RWPE2 (cell line): Measurements from ENCODE around the gene LRMDA.

Experiments
- ATAC-seq: fragments of 200-7000 bp; cut with Tn5 transposase; 3 replicates; pipeline ENCODE4 v1.9.1; 2021; ENCODE audit warnings: low read depth
- DNase-seq: peaks from one replicate; pipeline ENCODE4 v3.0.0-alpha.2; 2020; ENCODE audit warnings: low spot score
- H3K27ac ChIP-seq: fragments of 450-650 bp; 2 replicates; pipeline ENCODE4 v1.5.1; 2017; ENCODE audit warnings: mild to moderate bottlenecking; ENCODE audit not compliant: poor library complexity, severe bottlenecking
- H3K27me3 ChIP-seq: fragments of 250-450 bp; sonication (Bioruptor Pico); 2 replicates; pipeline ENCODE4 v1.5.1; 2021; ENCODE audit warnings: mild to moderate bottlenecking, moderate library complexity; ENCODE audit not compliant: insufficient read depth, poor library complexity, severe bottlenecking
- H3K36me3 ChIP-seq: fragments of 250-450 bp; sonication (Bioruptor Pico); 2 replicates; pipeline ENCODE4 v1.5.1; 2020; ENCODE audit warnings: low read depth, mild to moderate bottlenecking, moderate library complexity
- H3K4me1 ChIP-seq: fragments of 250-450 bp; sonication (Bioruptor Pico); 2 replicates; pipeline ENCODE4 v1.5.1; 2021; ENCODE audit warnings: mild to moderate bottlenecking, moderate library complexity; ENCODE audit not compliant: insufficient read depth, poor library complexity, severe bottlenecking
- H3K4me3 ChIP-seq: fragments of 250-450 bp; sonication (Bioruptor Pico); 2 replicates; pipeline ENCODE4 v1.5.1; 2021; ENCODE audit warnings: mild to moderate bottlenecking, moderate library complexity; ENCODE audit not compliant: severe bottlenecking
- H3K9me3 ChIP-seq: fragments of 250-450 bp; sonication (Bioruptor Pico); 2 replicates; pipeline ENCODE4 v1.5.1; 2021; ENCODE audit warnings: mild to moderate bottlenecking, moderate library complexity; ENCODE audit not compliant: severe bottlenecking
- TF ChIP-seq, protein P1 (sequence below): fragments of 450-650 bp; IDR thresholded peaks from one replicate; pipeline ENCODE4 v1.5.1; 2017; ENCODE audit warnings: mild to moderate bottlenecking, moderate library complexity; ENCODE audit not compliant: poor library complexity, severe bottlenecking

The LRMDA gene

DNA sequence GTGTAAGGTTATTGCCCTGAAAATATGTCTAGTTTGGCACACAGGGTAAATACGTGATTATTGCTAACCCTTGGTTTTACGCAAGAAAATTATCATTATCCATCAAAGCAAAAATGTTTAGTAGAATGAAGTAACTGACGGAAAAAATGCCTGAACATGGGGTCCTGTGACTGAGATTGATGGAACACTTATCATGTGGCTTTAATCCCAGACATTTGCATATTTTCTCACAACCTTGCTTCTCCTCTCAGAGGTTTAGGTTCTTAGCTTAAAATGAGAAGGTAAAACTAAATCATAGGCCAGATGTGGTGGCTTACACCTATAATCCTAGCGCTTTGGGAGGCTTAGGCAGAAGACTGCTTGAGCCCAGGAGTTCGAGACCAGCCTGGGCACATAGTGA is 1010.7 kb downstream of the LRMDA start:
- H3K27ac ChIP-seq = no peak overlapping the region
- no peaks in the 10 kb centered on the region for H3K27me3 ChIP-seq
- DNase-seq = no peak
- ATAC-seq = no peak
- TF ChIP-seq, protein P1, sequence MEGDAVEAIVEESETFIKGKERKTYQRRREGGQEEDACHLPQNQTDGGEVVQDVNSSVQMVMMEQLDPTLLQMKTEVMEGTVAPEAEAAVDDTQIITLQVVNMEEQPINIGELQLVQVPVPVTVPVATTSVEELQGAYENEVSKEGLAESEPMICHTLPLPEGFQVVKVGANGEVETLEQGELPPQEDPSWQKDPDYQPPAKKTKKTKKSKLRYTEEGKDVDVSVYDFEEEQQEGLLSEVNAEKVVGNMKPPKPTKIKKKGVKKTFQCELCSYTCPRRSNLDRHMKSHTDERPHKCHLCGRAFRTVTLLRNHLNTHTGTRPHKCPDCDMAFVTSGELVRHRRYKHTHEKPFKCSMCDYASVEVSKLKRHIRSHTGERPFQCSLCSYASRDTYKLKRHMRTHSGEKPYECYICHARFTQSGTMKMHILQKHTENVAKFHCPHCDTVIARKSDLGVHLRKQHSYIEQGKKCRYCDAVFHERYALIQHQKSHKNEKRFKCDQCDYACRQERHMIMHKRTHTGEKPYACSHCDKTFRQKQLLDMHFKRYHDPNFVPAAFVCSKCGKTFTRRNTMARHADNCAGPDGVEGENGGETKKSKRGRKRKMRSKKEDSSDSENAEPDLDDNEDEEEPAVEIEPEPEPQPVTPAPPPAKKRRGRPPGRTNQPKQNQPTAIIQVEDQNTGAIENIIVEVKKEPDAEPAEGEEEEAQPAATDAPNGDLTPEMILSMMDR = no peak
- H3K9me3 ChIP-seq = no peaks in the 10 kb centered on the region
- H3K36me3 ChIP-seq = no peaks in the 10 kb centered on the region
- no peak overlapping the region for H3K4me3 ChIP-seq
- H3K4me1 ChIP-seq = no peaks in the 10 kb centered on the region

DNA sequence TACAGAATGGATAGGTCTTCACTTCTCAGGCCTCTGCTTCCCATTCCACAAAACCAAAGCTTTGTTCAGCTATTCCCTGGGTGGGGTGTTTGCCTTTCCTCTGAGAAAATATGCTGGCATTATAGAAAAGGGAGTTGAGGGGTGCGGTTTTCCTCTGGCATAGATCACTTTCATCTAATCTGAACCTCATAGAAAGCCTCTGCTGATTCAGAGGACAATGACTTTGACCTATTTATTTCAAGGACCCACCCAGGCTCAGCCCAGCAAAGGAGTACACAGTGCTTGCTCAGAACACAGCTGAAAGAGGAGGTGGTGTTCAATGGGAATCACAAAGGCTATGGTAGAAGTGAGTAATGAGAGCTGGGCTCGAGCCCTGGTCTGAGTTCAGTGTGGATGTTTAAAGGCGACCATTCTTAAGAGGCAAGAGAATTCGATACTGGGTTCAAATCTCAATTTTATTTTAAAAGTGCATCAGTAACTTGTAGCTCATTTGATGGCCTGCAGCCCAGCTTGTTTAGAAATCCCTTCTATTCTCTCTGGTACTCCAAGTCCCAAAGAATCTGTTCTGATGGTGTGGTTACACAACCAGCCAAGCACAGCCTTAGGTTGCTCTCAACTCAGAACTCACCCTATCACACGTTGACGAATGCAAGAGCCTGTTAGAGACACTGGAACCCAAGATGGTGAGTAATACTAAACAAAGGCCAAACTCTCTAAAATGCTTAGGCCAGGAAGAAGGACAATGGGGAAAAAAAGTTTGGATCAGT is 1012.8 kb downstream of the LRMDA start:
- no peaks in the 10 kb centered on the region for H3K27me3 ChIP-seq
- no peak overlapping the region for H3K27ac ChIP-seq
- ATAC-seq (no peak), DNase-seq (no peak)
- TF ChIP-seq, protein P1 = no peak
- H3K4me3 ChIP-seq = no peak overlapping the region
- no peaks in the 10 kb centered on the region for H3K36me3 ChIP-seq
- no peaks in the 10 kb centered on the region for H3K9me3 ChIP-seq
- no peaks in the 10 kb centered on the region for H3K4me1 ChIP-seq

DNA sequence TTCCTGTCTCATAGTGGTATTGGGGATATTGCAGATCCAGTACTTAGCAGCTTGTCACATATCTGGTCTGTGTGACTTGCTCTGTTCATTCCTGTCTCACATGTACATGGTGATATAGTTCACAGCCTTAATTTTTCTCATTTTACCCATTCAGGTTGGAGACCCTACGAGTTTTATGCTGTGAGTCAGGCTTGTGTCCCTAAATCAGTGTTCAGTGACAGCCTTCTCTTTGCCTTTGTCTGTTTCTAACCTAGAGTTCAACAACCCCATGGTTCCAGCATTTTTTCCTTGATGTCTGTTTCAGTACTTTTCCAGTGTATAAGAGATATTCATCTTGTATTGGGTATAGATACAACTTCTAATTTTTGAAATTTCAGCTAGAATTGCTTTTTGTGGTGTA is 1016.2 kb downstream of the LRMDA start:
- no peaks in the 10 kb centered on the region for H3K27me3 ChIP-seq
- H3K27ac ChIP-seq = no peak overlapping the region
- H3K36me3 ChIP-seq = no peaks in the 10 kb centered on the region
- no peaks in the 10 kb centered on the region for H3K4me1 ChIP-seq
- no peak for ATAC-seq
- H3K4me3 ChIP-seq = no peak overlapping the region
- H3K9me3 ChIP-seq = no peaks in the 10 kb centered on the region
- TF ChIP-seq, protein P1 = no peak
- DNase-seq = no peak

DNA sequence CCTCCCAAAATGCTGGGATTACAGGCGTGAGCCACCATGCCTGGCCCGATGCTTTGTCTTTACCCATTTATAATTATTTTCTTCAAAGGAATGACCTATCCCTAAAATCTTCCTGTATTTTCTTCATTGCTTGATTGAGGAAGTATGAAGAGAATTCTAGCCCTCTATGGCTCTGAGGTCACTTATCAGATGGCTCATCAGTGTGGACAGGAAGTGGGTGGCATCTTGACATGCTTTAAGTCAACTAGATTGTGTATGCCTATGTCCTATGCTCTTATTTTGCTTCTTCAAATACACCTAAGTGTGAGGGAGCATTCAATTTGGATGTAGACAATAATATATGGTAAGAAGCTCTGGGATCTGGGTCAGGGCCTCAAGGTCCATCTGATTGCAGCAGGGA is 1020.5 kb downstream of the LRMDA start:
- TF ChIP-seq, protein P1 = no peak
- Histone ChIP-seq H3K27ac (no peak overlapping the region), H3K4me1 (no peaks in the 10 kb centered on the region), H3K36me3 (no peaks in the 10 kb centered on the region), H3K4me3 (no peak overlapping the region), H3K27me3 (no peaks in the 10 kb centered on the region), H3K9me3 (no peaks in the 10 kb centered on the region)
- no peak for ATAC-seq
- DNase-seq = no peak

DNA sequence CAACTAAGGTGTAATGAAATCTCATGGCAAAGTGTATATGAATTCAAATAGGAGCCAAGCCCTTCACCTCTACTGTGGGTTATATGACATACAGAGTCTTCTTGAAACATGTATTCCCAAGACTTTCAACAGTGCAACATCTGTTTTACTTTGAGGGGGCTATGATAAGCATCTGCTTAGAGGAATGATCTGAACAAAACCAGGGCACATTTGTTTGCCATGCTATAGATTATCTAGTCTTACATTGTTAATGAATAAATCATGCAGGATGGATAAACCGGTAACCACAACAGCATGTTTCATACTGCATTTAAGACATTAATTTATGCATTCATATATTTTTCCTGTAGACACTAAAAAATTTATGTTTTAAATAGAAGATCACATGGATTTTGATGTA is 1021.9 kb downstream of the LRMDA start:
- no peaks in the 10 kb centered on the region for H3K36me3 ChIP-seq
- DNase-seq (no peak), ATAC-seq (no peak)
- no peak overlapping the region for H3K27ac ChIP-seq
- no peaks in the 10 kb centered on the region for H3K27me3 ChIP-seq
- no peak overlapping the region for H3K4me3 ChIP-seq
- TF ChIP-seq, protein P1 = no peak
- H3K9me3 ChIP-seq = no peaks in the 10 kb centered on the region
- no peaks in the 10 kb centered on the region for H3K4me1 ChIP-seq
